HFFc6 (cell line): ENCODE results near the gene THRSP. TPM values are rescaled to one million over a fixed set of nuclear protein-coding genes. Genes with fewer than 3 reads are reported as not detected.

ENCODE experiments used
- DNase-seq: peaks from one replicate; pipeline ENCODE4 v3.0.0-alpha.2; 2018
- H3K27ac Mint-ChIP-seq: 2 replicates; pipeline ENCODE4 v1.8.0; 2020; ENCODE audit warnings: mild to moderate bottlenecking, mixed read lengths
- H3K27me3 Mint-ChIP-seq: 2 replicates; pipeline ENCODE4 v1.8.0; 2021; ENCODE audit warnings: mild to moderate bottlenecking, moderate library complexity, mixed read lengths; ENCODE audit not compliant: insufficient read depth
- H3K36me3 Mint-ChIP-seq: 2 replicates; pipeline ENCODE4 v1.8.0; 2021; ENCODE audit warnings: low read depth, mixed read lengths
- H3K4me1 Mint-ChIP-seq: 2 replicates; pipeline ENCODE4 v1.8.0; 2020; ENCODE audit warnings: low read depth, mixed read lengths
- H3K4me3 Mint-ChIP-seq: 2 replicates; pipeline ENCODE4 v1.8.0; 2020; ENCODE audit warnings: mild to moderate bottlenecking, moderate library complexity, mixed read lengths
- H3K9me3 Mint-ChIP-seq: 2 replicates; pipeline ENCODE4 v1.8.0; 2020; ENCODE audit warnings: mild to moderate bottlenecking, mixed read lengths
- total RNA-seq, 6 experiments: library from RNA; stranded (reverse); fragmentation: NEBNext Ultra II Directional; extraction: Animal tissue kit (Norgen Biotek cat#: 25700); gene quantifications; 2 replicates in 1 of 6; 3 replicates in 5 of 6; pipeline ENCODE4 v1.2.3, GENCODE V29; 2021
- TF ChIP-seq, protein P1 (sequence below): fragments of 200-600 bp; sonication (generic); IDR thresholded peaks from 2 replicates; pipeline ENCODE4 v1.5.0; 2021; ENCODE audit warnings: antibody characterized with exemption, mild to moderate bottlenecking

Gene THRSP
- total RNA-seq, 6 experiments from 2014 or later, result not detected

DNA sequence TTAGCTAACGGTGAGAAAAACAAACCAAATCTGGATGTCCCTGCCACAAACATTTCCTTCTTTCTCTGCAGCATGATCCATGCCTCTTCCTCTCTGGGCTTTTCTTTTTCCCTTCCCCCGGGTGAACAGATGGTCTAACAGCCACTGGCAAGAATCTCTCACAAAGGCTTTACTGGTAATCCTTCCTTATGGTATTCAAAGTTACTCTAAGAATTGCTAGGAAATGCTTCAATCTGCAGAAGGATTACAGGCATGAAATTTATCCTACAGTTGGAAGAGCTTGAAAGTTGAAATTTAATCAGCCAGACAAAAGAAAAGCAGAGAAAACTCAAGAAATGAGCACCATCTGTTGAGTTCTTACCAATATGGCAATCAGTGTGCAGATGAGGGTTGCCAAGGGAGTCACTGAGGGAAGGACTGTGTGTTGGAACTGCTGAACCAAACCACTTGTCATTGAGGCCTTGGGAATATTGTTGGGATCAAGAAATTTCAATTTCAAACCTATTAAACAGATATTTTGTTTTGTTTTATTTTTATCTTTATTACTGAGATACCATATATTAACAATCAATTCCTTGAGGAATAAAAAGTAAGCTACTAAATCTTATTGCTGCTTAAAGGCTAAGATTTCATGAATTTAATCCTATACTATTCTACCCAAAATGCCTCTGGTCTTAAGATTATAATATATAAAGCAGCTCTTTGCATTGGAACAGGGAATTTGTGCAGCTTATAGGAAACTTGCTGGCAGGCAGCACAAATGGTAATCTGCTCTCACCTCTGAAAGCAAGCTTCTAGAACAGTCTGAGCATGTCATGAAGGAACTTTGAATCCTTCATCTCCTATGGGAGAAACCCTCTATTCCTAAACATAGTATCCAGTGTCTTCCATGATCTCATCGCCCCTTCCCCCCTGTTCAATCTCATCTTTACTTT is 45.7 kb downstream of the THRSP start:
- Mint-ChIP-seq H3K27ac (peak overlapping the region; percentile 46; the same call in 1 of the 2 replicates), H3K9me3 (no peaks in the 10 kb centered on the region), H3K27me3 (no peaks in the 10 kb centered on the region), H3K36me3 (peaks cover 18% of the 10 kb centered on the region), H3K4me3 (no peak overlapping the region), H3K4me1 (peaks cover 32% of the 10 kb centered on the region)
- TF ChIP-seq, protein P1, sequence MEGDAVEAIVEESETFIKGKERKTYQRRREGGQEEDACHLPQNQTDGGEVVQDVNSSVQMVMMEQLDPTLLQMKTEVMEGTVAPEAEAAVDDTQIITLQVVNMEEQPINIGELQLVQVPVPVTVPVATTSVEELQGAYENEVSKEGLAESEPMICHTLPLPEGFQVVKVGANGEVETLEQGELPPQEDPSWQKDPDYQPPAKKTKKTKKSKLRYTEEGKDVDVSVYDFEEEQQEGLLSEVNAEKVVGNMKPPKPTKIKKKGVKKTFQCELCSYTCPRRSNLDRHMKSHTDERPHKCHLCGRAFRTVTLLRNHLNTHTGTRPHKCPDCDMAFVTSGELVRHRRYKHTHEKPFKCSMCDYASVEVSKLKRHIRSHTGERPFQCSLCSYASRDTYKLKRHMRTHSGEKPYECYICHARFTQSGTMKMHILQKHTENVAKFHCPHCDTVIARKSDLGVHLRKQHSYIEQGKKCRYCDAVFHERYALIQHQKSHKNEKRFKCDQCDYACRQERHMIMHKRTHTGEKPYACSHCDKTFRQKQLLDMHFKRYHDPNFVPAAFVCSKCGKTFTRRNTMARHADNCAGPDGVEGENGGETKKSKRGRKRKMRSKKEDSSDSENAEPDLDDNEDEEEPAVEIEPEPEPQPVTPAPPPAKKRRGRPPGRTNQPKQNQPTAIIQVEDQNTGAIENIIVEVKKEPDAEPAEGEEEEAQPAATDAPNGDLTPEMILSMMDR, result no peak
- DNase-seq, result no peak

DNA sequence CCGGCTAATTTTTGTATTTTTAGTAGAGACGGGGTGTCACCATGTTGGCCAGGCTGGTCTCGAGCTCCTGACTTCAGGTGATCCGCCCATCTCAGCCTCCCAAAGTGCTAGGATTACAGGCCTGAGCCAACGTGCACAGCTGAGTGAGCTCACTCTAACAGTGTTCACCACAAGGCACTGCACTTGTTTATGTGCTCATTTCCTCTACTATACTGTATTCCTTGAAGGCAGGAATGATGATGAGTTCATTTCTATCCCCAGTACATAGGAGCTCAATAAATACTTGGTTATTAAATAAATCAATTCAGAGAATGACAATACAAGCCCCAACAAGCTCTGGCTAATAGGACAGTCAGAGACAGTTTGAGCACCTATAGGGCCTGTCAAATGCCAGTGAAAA is 46.7 kb downstream of the THRSP start:
- TF ChIP-seq, protein P1, result no peak
- Mint-ChIP-seq H3K4me3 (no peak overlapping the region), H3K27ac (peak overlapping the region; percentile 47), H3K36me3 (peaks cover 18% of the 10 kb centered on the region), H3K4me1 (peaks cover 23% of the 10 kb centered on the region), H3K27me3 (no peaks in the 10 kb centered on the region), H3K9me3 (no peaks in the 10 kb centered on the region)
- DNase-seq, result no peak

DNA sequence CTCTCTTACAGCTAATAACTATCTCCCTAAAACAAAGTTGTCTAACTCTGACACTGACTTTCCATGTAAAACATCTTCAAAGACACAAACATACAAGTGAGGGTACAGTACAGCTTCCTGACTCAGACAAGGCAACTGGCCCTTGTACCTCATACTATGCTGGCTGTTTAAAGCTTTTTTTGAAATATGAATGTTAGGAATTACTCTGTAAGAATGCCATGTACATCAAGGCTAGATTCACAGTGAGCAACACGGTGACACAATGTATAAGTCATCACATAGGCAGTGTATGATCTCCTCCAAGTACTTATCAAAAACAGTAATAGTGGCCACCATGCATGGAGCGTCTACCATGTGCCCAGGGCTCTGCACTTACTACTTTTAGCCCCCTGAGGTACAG is 47.2 kb downstream of the THRSP start:
- TF ChIP-seq, protein P1, result no peak
- peak; percentile 23 for DNase-seq
- peak overlapping the region; percentile 47 for H3K27ac Mint-ChIP-seq
- peaks cover 18% of the 10 kb centered on the region for H3K36me3 Mint-ChIP-seq
- no peaks in the 10 kb centered on the region for H3K9me3 Mint-ChIP-seq
- no peaks in the 10 kb centered on the region for H3K27me3 Mint-ChIP-seq
- peaks cover 23% of the 10 kb centered on the region for H3K4me1 Mint-ChIP-seq
- no peak overlapping the region for H3K4me3 Mint-ChIP-seq

DNA sequence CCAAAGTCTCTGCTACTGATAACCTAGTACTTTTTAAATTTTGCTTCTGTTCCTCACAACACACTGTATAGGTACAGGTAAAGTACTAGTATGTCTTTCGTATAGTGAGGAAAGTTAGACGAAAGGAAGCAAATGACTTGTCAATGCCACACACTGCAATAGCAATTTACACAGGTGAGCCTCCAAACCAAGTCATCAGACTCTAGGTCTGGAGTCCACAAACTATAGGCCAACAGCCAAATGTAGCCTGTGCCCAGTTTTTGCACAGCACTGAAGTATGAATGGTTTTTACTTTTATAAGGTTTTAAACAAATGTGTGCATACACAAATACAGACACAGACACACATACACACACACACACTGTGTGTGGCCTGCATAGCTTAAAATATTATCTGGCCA is 47.6 kb downstream of the THRSP start:
- no peaks in the 10 kb centered on the region for H3K27me3 Mint-ChIP-seq
- no peak overlapping the region for H3K4me3 Mint-ChIP-seq
- H3K9me3 Mint-ChIP-seq, result no peaks in the 10 kb centered on the region
- no peak for DNase-seq
- peaks cover 18% of the 10 kb centered on the region for H3K36me3 Mint-ChIP-seq
- TF ChIP-seq, protein P1, result no peak
- peak overlapping the region; percentile 47; the same call in 1 of the 2 replicates for H3K27ac Mint-ChIP-seq
- H3K4me1 Mint-ChIP-seq, result peaks cover 23% of the 10 kb centered on the region

DNA sequence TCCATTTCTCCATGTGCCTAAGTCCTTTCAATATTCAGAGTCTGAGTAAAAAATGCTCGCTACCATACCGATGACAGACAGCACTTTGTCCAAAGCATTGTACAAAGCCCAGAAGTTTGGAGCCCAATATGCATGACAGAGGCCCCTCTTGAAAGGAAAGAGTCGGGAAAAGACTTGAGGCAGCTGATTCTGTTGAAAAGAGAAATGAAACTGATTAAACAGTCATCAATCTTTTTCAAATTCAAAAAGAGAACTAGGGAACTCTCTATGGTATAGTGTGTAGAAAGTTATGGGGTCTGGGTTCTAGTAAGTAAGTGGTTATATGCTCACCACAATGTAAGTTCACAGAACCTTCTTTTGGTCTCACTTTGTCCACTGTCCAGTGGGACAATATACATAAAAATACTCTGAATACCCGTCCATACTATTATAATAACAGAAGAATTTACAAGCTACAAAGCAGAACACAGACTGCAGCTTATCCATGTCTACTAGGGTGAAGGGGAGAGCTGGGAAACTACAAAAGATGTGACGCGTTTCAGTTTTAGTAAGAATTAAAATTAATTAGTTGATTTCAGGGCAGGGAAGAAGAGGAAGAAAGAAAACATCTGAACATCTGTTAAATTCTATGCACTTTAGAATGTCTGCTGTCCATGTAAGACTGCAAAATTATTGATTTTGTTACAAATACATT is 49.1 kb downstream of the THRSP start:
- H3K4me3 Mint-ChIP-seq, result no peak overlapping the region
- H3K9me3 Mint-ChIP-seq, result no peaks in the 10 kb centered on the region
- H3K4me1 Mint-ChIP-seq, result peaks cover 23% of the 10 kb centered on the region
- no peak for DNase-seq
- H3K36me3 Mint-ChIP-seq, result peaks cover 18% of the 10 kb centered on the region
- H3K27ac Mint-ChIP-seq, result no peak overlapping the region
- no peaks in the 10 kb centered on the region for H3K27me3 Mint-ChIP-seq
- TF ChIP-seq, protein P1, result no peak

Other genes starting within 250 kb of the THRSP start
- 10 to 100 TPM; 44.7 to 59.2 (median 55.3) TPM for gene RSF1, start 243.1 kb upstream of the THRSP start, total RNA-seq
- gene AAMDC, start 242.7 kb upstream of the THRSP start, total RNA-seq, result 10 to 100 TPM; 33.3 to 48.5 (median 39.5) TPM
- 10 to 100 TPM; 23.8 to 30.1 (median 28.3) TPM for gene INTS4, start 69.2 kb upstream of the THRSP start, total RNA-seq
- 1 to 10 TPM in 2 of 6 experiments, under 1 TPM in 4; 0.17 to 1.5 (median 0.64) TPM for gene KCTD14, start 40.6 kb upstream of the THRSP start, total RNA-seq
- 100 to 1,000 TPM; 330 to 476 (median 410) TPM for gene NDUFC2, start 16.0 kb downstream of the THRSP start, total RNA-seq
- 10 to 100 TPM; 62.0 to 84.0 (median 69.8) TPM for gene ALG8, start 75.8 kb downstream of the THRSP start, total RNA-seq
- 10 to 100 TPM; 10.4 to 15.7 (median 12.6) TPM for gene KCTD21, start 124.8 kb downstream of the THRSP start, total RNA-seq
- 10 to 100 TPM in 1 of 6 experiments, 1 to 10 TPM in 5; 8.5 to 10.6 (median 9.0) TPM for gene USP35, start 125.1 kb downstream of the THRSP start, total RNA-seq